ENCODE measurements around the gene BRD7. TPM values are rescaled to one million over a fixed set of nuclear protein-coding genes. Genes with fewer than 3 reads are reported as not detected.

Gene BRD7
- total RNA-seq, 1 experiment from 2014 or later = 66.0 TPM

- Histone ChIP-seq H3K9me2 (replicated peaks; ENCODE audit: insufficient read depth, low read length) (no peaks in the 10 kb centered on the region), H3K9ac (ENCODE audit: low read length) (no peak overlapping the region), H2AFZ (ENCODE audit: low read length) (no peak overlapping the region), H3K36me3 (ENCODE audit: insufficient read depth, low read length) (0 out of 2 replicates have a peak, but pooled peaks cover 10% of the 10 kb centered on the region), H4K20me1 (ENCODE audit: insufficient read depth, low read depth, low read length) (no peaks in the 10 kb centered on the region), H3K9me3 (ENCODE audit: low read length) (no peaks in the 10 kb centered on the region), H3K4me1 (ENCODE audit: low read length) (no peaks in the 10 kb centered on the region), H3K4me3 (ENCODE audit: low read length) (no peak overlapping the region), H3K27ac (ENCODE audit: low read length) (no peak overlapping the region), H3K4me2 (ENCODE audit: low read depth, low read length, poor library complexity, severe bottlenecking) (no peak overlapping the region), H3K27me3 (ENCODE audit: low read length) (no peaks in the 10 kb centered on the region), H3K79me2 (ENCODE audit: low read length) (no peaks in the 10 kb centered on the region; the same call in 1 of the 2 replicates)
- DNase-seq = no peak
Observed at GRCh38 chr16:50293041-50293783, 75.6 kb downstream of the BRD7 start.

- DNase-seq = no peak
- no peaks in the 10 kb centered on the region for H4K20me1 ChIP-seq (ENCODE audit: insufficient read depth, low read depth, low read length)
- H3K27ac ChIP-seq (ENCODE audit: low read length) = no peak overlapping the region
- no peaks in the 10 kb centered on the region for H3K9me2 ChIP-seq (replicated peaks; ENCODE audit: insufficient read depth, low read length)
- H3K4me1 ChIP-seq (ENCODE audit: low read length) = no peaks in the 10 kb centered on the region
- no peak overlapping the region for H3K9ac ChIP-seq (ENCODE audit: low read length)
- H2AFZ ChIP-seq (ENCODE audit: low read length) = no peak overlapping the region
- peaks cover 3% of the 10 kb centered on the region; the same call in 1 of the 2 replicates for H3K79me2 ChIP-seq (ENCODE audit: low read length)
- no peak overlapping the region for H3K4me2 ChIP-seq (ENCODE audit: low read depth, low read length, poor library complexity, severe bottlenecking)
- 0 out of 2 replicates have a peak, but pooled peaks cover 10% of the 10 kb centered on the region for H3K36me3 ChIP-seq (ENCODE audit: insufficient read depth, low read length)
- no peaks in the 10 kb centered on the region for H3K27me3 ChIP-seq (ENCODE audit: low read length)
- H3K4me3 ChIP-seq (ENCODE audit: low read length) = no peak overlapping the region
- H3K9me3 ChIP-seq (ENCODE audit: low read length) = no peaks in the 10 kb centered on the region
Observed at GRCh38 chr16:50292566-50292948, 76.2 kb downstream of the BRD7 start.

- Histone ChIP-seq H3K4me3 (ENCODE audit: low read length) (no peak overlapping the region), H3K4me2 (ENCODE audit: low read depth, low read length, poor library complexity, severe bottlenecking) (no peak overlapping the region), H3K36me3 (ENCODE audit: insufficient read depth, low read length) (0 out of 2 replicates have a peak, but pooled peaks cover 10% of the 10 kb centered on the region), H3K79me2 (ENCODE audit: low read length) (peaks cover 5% of the 10 kb centered on the region; the same call in 1 of the 2 replicates), H3K9ac (ENCODE audit: low read length) (no peak overlapping the region), H3K4me1 (ENCODE audit: low read length) (no peaks in the 10 kb centered on the region), H2AFZ (ENCODE audit: low read length) (no peak overlapping the region), H3K27me3 (ENCODE audit: low read length) (no peaks in the 10 kb centered on the region), H4K20me1 (ENCODE audit: insufficient read depth, low read depth, low read length) (no peaks in the 10 kb centered on the region), H3K9me3 (ENCODE audit: low read length) (no peaks in the 10 kb centered on the region), H3K9me2 (replicated peaks; ENCODE audit: insufficient read depth, low read length) (no peaks in the 10 kb centered on the region), H3K27ac (ENCODE audit: low read length) (no peak overlapping the region)
- DNase-seq = no peak
Observed at GRCh38 chr16:50291719-50292565, 76.8 kb downstream of the BRD7 start.

GRCh38 chr16:50290856-50291255 is 77.9 kb downstream of the BRD7 start:
- Histone ChIP-seq H3K4me2 (ENCODE audit: low read depth, low read length, poor library complexity, severe bottlenecking) (no peak overlapping the region), H3K9ac (ENCODE audit: low read length) (no peak overlapping the region), H3K79me2 (ENCODE audit: low read length) (peaks cover 15% of the 10 kb centered on the region), H3K4me3 (ENCODE audit: low read length) (no peak overlapping the region), H3K9me2 (replicated peaks; ENCODE audit: insufficient read depth, low read length) (no peaks in the 10 kb centered on the region), H2AFZ (ENCODE audit: low read length) (no peak overlapping the region), H4K20me1 (ENCODE audit: insufficient read depth, low read depth, low read length) (no peaks in the 10 kb centered on the region), H3K9me3 (ENCODE audit: low read length) (no peaks in the 10 kb centered on the region), H3K27me3 (ENCODE audit: low read length) (no peaks in the 10 kb centered on the region), H3K27ac (ENCODE audit: low read length) (no peak overlapping the region), H3K4me1 (ENCODE audit: low read length) (no peaks in the 10 kb centered on the region), H3K36me3 (ENCODE audit: insufficient read depth, low read length) (peaks cover 14% of the 10 kb centered on the region)
- no peak for DNase-seq

- peaks cover 22% of the 10 kb centered on the region for H3K79me2 ChIP-seq (ENCODE audit: low read length)
- no peaks in the 10 kb centered on the region for H3K27me3 ChIP-seq (ENCODE audit: low read length)
- H3K36me3 ChIP-seq (ENCODE audit: insufficient read depth, low read length) = peaks cover 10% of the 10 kb centered on the region
- H3K4me2 ChIP-seq (ENCODE audit: low read depth, low read length, poor library complexity, severe bottlenecking) = no peak overlapping the region
- peaks cover under 1% of the 10 kb centered on the region for H3K4me1 ChIP-seq (ENCODE audit: low read length)
- no peak overlapping the region for H3K9ac ChIP-seq (ENCODE audit: low read length)
- H3K9me2 ChIP-seq (replicated peaks; ENCODE audit: insufficient read depth, low read length) = no peaks in the 10 kb centered on the region
- no peak overlapping the region for H3K4me3 ChIP-seq (ENCODE audit: low read length)
- H2AFZ ChIP-seq (ENCODE audit: low read length) = no peak overlapping the region
- H3K27ac ChIP-seq (ENCODE audit: low read length) = no peak overlapping the region
- no peak for DNase-seq
- no peaks in the 10 kb centered on the region for H4K20me1 ChIP-seq (ENCODE audit: insufficient read depth, low read depth, low read length)
- H3K9me3 ChIP-seq (ENCODE audit: low read length) = no peaks in the 10 kb centered on the region
Observed at GRCh38 chr16:50289950-50290764, 78.6 kb downstream of the BRD7 start.

GRCh38 chr16:50288920-50289319 is 79.9 kb downstream of the BRD7 start:
- Histone ChIP-seq H3K27ac (ENCODE audit: low read length) (no peak overlapping the region), H4K20me1 (ENCODE audit: insufficient read depth, low read depth, low read length) (no peaks in the 10 kb centered on the region; the same call in 1 of the 2 replicates), H3K4me3 (ENCODE audit: low read length) (no peak overlapping the region), H3K9ac (ENCODE audit: low read length) (no peak overlapping the region), H3K36me3 (ENCODE audit: insufficient read depth, low read length) (peaks cover 9% of the 10 kb centered on the region), H3K9me2 (replicated peaks; ENCODE audit: insufficient read depth, low read length) (no peaks in the 10 kb centered on the region), H3K79me2 (ENCODE audit: low read length) (peaks cover 34% of the 10 kb centered on the region), H3K4me1 (ENCODE audit: low read length) (peaks cover 13% of the 10 kb centered on the region), H3K27me3 (ENCODE audit: low read length) (no peaks in the 10 kb centered on the region), H3K9me3 (ENCODE audit: low read length) (no peaks in the 10 kb centered on the region), H2AFZ (ENCODE audit: low read length) (no peak overlapping the region), H3K4me2 (ENCODE audit: low read depth, low read length, poor library complexity, severe bottlenecking) (no peak overlapping the region)
- DNase-seq = no peak

GRCh38 chr16:50288026-50288425 is 80.8 kb downstream of the BRD7 start:
- Histone ChIP-seq H3K27ac (ENCODE audit: low read length) (no peak overlapping the region), H3K27me3 (ENCODE audit: low read length) (no peaks in the 10 kb centered on the region), H3K4me3 (ENCODE audit: low read length) (no peak overlapping the region), H3K36me3 (ENCODE audit: insufficient read depth, low read length) (peaks cover 5% of the 10 kb centered on the region), H3K9me2 (replicated peaks; ENCODE audit: insufficient read depth, low read length) (no peaks in the 10 kb centered on the region), H3K4me1 (ENCODE audit: low read length) (peaks cover 22% of the 10 kb centered on the region), H3K79me2 (ENCODE audit: low read length) (peaks cover 43% of the 10 kb centered on the region), H3K9me3 (ENCODE audit: low read length) (no peaks in the 10 kb centered on the region), H4K20me1 (ENCODE audit: insufficient read depth, low read depth, low read length) (no peaks in the 10 kb centered on the region; the same call in 1 of the 2 replicates), H2AFZ (ENCODE audit: low read length) (no peak overlapping the region), H3K9ac (ENCODE audit: low read length) (no peak overlapping the region), H3K4me2 (ENCODE audit: low read depth, low read length, poor library complexity, severe bottlenecking) (no peak overlapping the region)
- DNase-seq = no peak
